ENCODE measurements around the gene TCF12.
A peak's percentile ranks its signal among the peaks of the same experiment; 100 is the strongest.
"Not testable (repeated sequence)": the region's sequence is repeated elsewhere in the genome, so short reads cannot be mapped to it uniquely, and the experiment has no call there.

Gene TCF12

GRCh38 chr15:56916825-56917477 is 1.5 kb upstream of the TCF12 start:
- FAIRE-seq: no peak

DNA sequence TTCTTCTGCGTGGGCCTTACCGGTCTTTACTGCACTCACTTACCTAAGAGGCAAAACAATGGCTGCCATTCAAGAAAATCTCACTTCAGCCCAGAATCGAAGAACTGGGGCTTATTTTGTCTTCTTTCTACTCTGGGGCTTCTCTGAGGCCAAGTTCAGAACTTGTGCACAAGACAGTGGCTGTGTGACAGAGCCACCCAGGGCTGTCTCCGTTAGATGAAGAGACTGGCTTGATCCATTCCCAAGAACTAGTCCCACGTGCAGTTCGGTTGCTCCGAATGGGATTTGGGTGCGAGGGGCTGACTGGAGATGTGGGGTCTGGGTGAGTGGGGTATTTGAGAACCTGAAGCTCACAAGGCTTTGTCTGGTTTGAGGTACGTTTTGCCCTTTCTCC is 795 bp upstream of the TCF12 start:
- FAIRE-seq: no peak

- FAIRE-seq: no peak
These were observed 676 bp downstream of the TCF12 start for GRCh38 chr15:56919031-56919608.

DNA sequence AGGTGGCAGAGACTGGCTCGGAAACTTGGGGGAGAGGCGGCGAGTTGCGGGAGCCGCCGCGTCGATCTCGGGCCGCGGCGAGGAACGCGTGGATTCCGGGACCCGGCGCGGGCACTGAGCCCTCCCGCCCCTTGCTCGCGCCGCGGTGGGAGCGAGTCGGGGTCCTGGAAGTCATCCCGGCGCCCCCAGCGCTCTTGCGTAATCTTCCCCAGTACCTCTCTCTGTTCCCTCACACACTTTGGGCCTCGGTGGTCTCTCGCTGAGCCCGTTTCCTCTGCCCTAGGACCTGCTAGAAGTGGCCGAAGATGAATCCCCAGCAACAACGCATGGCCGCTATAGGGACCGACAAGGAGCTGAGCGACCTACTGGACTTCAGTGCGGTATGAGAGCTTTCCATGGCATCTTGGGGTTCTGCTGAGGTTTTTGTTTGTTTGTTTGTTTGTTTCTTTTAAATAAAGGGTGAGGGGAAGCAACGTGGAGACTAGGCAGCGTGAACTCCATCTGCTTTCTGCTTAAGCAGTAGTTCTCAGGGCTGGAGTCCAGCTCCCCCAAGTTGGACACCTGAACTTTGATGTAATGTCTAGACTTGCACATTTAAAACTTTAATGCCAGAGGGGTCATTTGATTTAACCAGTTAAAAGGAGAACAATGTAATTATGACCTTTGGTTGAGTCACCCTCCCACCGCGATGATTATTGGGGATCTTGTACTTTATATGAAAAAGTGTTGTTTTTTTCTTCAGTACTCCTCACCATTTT is 1.3 kb downstream of the TCF12 start:
- FAIRE-seq: no peak

DNA sequence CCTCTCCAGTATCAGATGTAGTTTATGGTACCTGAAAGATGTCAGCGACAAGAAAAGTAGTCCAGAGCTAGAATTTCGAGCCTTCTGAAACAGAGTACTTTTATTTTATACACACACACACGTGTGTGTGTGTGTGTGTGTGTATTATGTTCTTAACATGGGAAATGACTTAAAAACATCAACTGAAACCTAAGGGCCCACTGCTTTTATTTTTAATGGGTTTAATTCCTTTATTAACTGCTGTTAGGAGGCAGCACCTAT is 1.9 kb downstream of the TCF12 start:
- no peak for FAIRE-seq

DNA sequence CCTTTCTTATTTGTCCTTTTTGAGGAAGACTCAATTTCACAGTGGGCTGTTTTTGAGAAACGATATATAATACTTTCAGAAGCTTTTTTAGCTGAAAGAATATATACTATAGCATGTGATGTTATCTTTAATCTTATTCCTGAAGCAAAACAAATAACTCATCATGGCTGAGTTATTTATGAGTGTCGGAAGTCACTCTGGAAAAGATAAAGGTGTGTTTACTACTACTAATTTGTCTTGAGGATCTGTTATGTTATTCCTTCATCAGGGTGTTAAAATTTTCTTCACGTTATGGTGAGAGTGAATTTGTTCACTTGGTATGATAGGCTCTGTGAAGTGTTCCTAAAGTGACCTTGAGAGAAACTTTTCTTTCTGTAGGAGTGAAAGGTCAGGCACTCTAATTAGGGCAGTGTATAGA is 4.7 kb downstream of the TCF12 start:
- no peak for FAIRE-seq

DNA sequence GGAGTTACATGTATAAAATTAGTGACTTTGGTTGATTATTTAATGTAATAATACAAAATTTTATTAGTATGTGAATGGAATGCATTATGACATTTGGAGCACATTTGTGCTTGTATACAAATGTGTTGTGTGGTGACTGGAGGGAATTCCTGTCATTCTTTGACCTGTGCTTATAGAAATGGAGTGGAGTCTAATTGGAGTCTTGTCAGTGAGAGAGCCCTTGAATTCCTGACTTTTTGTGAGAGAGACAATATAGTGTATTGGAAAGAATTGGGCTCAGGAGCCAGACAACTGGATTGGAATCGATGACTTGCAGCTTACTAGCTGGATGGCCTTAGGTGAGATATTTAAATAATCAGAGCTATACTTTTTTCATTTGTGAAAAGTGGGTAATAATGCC is 9.4 kb downstream of the TCF12 start:
- no peak for FAIRE-seq

DNA sequence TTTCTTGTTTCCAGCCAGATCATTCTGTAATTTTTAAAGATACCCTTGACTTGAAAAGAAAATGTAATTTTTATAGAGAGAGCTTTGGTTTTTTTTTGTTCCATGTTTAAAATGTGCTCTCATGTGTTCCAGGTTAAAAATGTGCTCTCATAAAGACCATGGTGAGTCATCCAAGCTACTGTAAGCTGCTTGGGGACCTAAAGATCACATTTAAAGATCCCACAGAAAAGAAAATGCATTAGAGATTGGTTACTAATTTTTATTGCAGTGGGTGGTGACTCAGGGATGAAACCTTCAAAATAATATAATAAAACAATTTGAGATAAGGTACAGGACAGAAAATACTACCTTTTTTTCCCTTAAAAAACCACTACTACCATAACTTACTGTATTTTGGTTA is 11.0 kb downstream of the TCF12 start:
- FAIRE-seq: no peak

GRCh38 chr15:56929933-56930332 is 11.5 kb downstream of the TCF12 start:
- no peak for FAIRE-seq

GRCh38 chr15:56930669-56931313 is 12.3 kb downstream of the TCF12 start:
- FAIRE-seq: no peak

DNA sequence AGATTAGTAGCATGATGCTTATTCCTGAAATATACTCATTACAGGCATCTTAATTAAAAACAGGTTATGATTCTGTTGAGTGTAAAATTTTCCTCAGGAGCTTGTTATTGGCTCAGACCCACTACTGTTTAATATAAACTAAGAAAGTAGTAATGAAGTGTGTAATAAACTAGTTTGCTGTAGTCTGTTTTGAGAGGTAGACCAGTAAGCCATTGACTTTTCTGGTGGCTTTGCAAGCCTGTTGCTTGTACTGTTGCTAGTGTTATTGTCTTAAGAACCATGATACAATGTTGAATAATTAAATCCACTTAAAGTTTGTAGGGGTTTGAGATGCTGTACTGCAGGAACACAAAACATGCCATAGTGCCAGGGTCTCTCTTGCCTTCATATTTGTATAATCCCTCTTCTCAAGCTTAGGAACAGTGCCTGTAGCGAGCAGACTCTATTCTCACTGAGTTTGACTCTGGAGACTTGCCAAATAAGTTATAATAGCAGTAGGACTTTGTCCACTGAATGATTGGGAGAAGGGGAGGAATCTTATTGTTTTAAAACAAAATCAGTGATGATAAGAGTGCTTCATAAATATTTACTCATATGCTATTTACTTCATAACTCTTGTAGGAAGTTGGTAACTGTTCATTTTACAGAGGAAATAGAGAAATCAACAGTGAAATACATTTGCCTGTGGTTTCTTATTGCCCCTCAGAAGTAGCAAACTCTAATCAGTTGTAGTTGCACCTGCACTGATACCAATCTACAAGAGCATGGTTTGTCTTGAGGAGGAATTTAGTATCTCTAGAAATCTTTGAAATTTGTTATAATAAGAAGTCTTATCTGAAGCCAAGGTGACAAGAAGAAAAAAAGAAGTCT is 13.4 kb downstream of the TCF12 start:
- no peak for FAIRE-seq

- FAIRE-seq: not testable (repeated sequence)
These were observed 14.0 kb downstream of the TCF12 start for GRCh38 chr15:56932509-56932868.

DNA sequence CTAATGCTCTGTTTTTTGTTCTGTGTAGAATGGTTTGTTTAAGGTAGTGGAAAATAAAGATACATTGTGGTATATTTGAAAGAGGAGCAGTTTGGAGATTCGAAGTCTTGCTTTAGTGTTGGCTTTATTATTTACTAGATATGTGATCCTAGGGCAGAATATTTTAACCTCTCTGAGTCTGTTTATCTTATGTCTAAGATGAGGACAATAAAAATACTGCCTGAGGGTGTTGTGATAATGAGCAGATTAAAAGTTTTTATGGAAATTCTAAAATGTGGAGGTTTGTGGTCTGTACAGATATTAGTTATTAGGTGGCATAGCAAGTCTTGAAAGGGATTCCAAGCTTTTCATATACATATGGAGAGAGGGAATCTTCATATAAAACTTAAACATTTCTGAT is 15.0 kb downstream of the TCF12 start:
- no peak for FAIRE-seq

GRCh38 chr15:56933811-56934210 is 15.4 kb downstream of the TCF12 start:
- FAIRE-seq: peak; percentile 36

- FAIRE-seq: no peak
These were observed 15.8 kb downstream of the TCF12 start for GRCh38 chr15:56934269-56934668.

DNA sequence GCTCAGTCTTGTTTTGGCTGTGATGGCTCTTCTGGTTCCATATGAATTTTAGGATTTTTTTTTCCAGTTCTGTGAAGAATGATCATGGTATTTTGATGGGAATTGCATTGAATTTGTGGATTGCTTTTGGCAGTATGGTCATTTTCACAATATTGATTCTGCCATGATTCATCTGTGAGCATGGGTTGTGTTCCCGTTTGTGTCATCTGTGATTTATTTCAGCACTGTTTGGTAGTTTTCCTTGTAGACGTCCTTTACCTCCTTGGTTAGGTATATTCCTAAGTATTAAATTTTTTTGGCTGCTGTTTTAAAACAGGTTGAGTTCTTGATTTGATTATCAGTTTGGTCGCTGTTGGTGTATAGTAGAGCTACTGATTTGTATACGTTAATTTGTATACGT is 18.5 kb downstream of the TCF12 start:
- FAIRE-seq: no peak

DNA sequence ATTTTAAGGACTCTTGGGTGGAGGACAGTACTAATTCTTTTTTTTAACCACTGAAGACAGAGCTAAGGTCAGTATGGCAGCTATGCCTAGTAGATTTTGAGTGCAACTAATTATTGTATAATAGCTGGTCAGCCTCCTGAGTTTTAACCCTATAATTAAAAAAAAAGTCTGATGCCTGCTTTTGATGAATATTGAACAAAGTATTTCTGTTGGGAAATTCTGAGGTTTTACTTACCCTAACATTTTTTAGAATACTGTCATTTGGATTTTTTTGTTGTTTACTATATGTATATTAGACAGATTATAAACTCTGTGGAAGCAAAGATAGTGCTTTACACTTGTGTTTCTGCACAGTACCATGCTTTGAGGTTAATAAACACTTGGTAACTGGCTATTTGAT is 20.8 kb downstream of the TCF12 start:
- FAIRE-seq: no peak

- FAIRE-seq: no peak
These were observed 21.9 kb downstream of the TCF12 start for GRCh38 chr15:56940388-56940787.

DNA sequence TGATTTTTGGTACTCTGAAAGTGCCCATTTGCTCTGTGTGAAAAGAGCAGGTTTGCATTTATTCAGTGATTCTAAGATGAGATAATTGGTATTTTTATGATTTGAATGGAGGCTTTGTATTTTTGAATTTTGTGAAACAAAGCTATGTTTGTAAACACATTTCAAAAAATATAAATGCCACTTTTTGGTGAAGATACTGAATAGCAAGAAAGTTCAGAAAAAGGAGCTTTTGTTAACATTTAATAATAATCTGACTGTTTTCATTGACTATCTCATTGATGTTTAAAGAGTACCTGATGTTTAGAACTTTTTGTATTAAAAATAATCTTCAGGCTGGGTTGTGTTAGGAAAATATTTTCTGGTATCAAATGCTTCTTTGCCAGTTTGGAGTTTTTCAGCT is 23.7 kb downstream of the TCF12 start:
- FAIRE-seq: no peak

GRCh38 chr15:56943403-56943802 is 25.0 kb downstream of the TCF12 start:
- peak; percentile 13 for FAIRE-seq

- FAIRE-seq: no peak
These were observed 26.0 kb downstream of the TCF12 start for GRCh38 chr15:56944485-56944884.

DNA sequence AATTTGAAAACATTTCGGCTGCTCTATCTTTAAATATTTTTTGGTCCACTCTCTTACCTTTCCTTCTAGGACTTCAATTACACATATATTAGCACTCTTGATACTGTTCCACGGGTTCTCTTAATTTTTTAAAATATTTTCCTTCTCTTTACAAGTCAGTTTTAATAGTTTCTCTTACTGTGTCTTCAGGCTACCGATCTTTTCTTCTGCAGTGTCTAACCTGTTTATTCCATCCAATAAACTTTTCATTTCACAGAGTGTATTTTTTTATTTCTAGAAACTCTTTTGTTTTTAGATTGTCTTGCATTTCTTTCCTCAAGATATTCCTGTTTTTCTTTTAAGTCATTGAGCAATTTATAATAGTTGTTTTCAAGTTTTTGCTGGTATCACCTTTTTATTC is 27.7 kb downstream of the TCF12 start:
- no peak for FAIRE-seq
